DND-41 (cell line): Measurements from ENCODE around the gene UBE2QL1.

Source experiments
- CTCF ChIP-seq: IDR thresholded peaks from 2 replicates; pipeline ENCODE4 v1.5.1; 2012; ENCODE audit warnings: borderline replicate concordance, low read length, moderate library complexity, mild to moderate bottlenecking; ENCODE audit not compliant: poor library complexity, severe bottlenecking; ENCODE audit errors: extremely low read depth
- EZH2 ChIP-seq: IDR thresholded peaks from 3 replicates; pipeline ENCODE4 v1.6.1; 2012; ENCODE audit warnings: borderline replicate concordance, low read depth, mild to moderate bottlenecking, moderate library complexity, low read length, inconsistent platforms; ENCODE audit not compliant: severe bottlenecking

- no peak for TF ChIP-seq CTCF
- TF ChIP-seq EZH2, result no peak
Measured at GRCh38 chr5:6495433-6496206, 47.0 kb downstream of the UBE2QL1 start.
